ENCODE data around the gene DNA2. TPM values are rescaled to one million over a fixed set of nuclear protein-coding genes. Genes with fewer than 3 reads are reported as not detected.

Gene DNA2
- total and polyA plus RNA-seq, 2 experiments from 2014 or later, result 3.4 to 8.1 TPM

DNA sequence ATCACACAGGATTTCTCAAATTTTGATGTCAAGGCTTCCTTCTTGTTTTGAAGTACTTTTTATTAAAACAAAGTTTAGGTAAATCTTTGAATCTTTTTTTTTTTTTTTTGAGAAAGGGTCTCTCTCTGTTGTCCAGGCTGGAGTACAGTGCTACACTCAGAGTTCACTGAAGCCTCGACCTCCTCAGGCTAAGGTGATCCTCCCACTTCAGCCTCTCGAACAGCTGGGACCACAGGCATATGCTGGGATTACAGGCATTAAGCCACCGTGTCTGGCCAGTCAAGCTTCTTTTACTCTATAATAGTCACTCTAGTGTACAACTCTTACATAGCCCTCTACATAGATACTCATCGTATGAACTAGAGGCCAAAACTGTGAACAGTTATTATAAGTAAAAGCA lies 68.1 kb downstream of the DNA2 start:
- TF ChIP-seq, protein P1, sequence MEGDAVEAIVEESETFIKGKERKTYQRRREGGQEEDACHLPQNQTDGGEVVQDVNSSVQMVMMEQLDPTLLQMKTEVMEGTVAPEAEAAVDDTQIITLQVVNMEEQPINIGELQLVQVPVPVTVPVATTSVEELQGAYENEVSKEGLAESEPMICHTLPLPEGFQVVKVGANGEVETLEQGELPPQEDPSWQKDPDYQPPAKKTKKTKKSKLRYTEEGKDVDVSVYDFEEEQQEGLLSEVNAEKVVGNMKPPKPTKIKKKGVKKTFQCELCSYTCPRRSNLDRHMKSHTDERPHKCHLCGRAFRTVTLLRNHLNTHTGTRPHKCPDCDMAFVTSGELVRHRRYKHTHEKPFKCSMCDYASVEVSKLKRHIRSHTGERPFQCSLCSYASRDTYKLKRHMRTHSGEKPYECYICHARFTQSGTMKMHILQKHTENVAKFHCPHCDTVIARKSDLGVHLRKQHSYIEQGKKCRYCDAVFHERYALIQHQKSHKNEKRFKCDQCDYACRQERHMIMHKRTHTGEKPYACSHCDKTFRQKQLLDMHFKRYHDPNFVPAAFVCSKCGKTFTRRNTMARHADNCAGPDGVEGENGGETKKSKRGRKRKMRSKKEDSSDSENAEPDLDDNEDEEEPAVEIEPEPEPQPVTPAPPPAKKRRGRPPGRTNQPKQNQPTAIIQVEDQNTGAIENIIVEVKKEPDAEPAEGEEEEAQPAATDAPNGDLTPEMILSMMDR (IDR thresholded peaks at IDR 0.05; ENCODE audit: low read depth, low read length), result no peak
- H3K36me3 ChIP-seq, result peaks cover 12% of the 10 kb centered on the region

DNA sequence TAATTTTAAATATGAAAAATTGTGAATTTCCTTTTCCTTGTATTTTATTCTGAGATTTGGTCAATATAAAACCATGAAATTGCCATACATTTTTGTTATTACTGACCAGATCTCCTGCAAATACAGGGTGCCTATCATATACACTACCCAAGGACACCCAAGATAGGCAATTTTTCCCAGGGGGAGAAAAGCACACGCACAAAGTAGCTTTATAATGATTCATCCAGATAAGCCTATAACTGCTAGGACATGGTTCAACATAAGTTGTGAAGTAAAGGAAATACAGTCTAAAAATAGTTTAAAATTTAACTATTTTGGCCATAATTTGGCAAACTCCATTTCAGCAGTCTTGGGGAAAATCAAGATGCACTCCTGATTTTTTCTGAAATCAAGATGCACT lies 69.5 kb downstream of the DNA2 start:
- DNase-seq (ENCODE audit: low read depth in 1 of 2, low spot score in 1 of 2), result peak in 1 of 2 donors; percentile 66
- TF ChIP-seq, protein P1 (IDR thresholded peaks at IDR 0.05; ENCODE audit: low read depth, low read length), result no peak

More for the DNA sequence above, 68.1 kb downstream of the DNA2 start:
- no peak overlapping the region for H3K27ac ChIP-seq
- H3K9me3 ChIP-seq (ENCODE audit: low read depth), result no peaks in the 10 kb centered on the region
- H3K4me3 ChIP-seq, result no peak overlapping the region
- DNase-seq (ENCODE audit: low read depth in 1 of 2, low spot score in 1 of 2), result no peak
- H3K27me3 ChIP-seq, result no peaks in the 10 kb centered on the region
- H3K4me1 ChIP-seq (ENCODE audit: low read depth), result peaks cover 7% of the 10 kb centered on the region

DNA sequence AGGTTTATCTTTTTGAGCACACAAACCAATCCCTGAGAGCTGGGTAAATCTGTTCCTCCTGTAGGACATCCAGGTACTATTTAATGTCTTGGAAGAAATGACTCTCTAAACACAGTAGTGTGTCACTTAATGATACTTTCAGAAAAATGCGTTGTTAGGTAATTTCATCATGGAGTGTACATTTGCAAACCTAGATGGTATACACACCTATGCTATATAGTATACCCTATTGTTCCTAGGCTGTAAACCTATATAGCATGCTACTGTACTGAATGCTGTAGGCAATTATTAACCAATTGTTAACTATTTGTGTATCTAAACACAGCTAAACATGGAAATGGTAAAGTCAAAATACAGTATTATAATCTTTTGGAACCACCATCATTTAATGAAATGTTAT lies 74.8 kb downstream of the DNA2 start:
- no peak for DNase-seq (ENCODE audit: low read depth in 1 of 2, low spot score in 1 of 2)
- TF ChIP-seq, protein P1 (IDR thresholded peaks at IDR 0.05; ENCODE audit: low read depth, low read length), result no peak
- Histone ChIP-seq H3K27ac (no peak overlapping the region), H3K4me3 (no peak overlapping the region), H3K36me3 (peaks cover 49% of the 10 kb centered on the region), H3K27me3 (no peaks in the 10 kb centered on the region), H3K9me3 (ENCODE audit: low read depth) (no peaks in the 10 kb centered on the region), H3K4me1 (ENCODE audit: low read depth) (no peaks in the 10 kb centered on the region)

More for the DNA sequence above, 69.5 kb downstream of the DNA2 start:
- peaks cover 7% of the 10 kb centered on the region for H3K4me1 ChIP-seq (ENCODE audit: low read depth)
- H3K27ac ChIP-seq, result no peak overlapping the region
- no peaks in the 10 kb centered on the region for H3K9me3 ChIP-seq (ENCODE audit: low read depth)
- H3K36me3 ChIP-seq, result peaks cover 20% of the 10 kb centered on the region
- no peaks in the 10 kb centered on the region for H3K27me3 ChIP-seq
- no peak overlapping the region for H3K4me3 ChIP-seq

DNA sequence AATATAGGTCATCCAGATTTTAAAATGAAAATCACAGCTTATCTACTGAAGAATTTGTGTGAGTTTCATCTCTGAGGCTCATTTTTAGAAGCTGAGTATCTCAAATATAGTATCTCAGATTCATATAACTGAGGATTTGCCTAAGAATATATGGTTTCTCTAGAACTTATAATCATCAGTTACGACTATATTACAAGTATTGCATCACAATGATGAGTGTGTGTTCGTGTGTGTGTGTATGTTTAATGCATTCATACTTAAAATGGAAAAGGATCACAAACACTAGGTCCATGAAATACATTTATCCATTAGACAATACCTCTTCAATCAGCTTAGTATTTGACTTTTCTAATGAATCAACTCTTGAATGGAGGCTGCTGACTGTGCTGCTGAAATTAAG lies 86.0 kb downstream of the DNA2 start:
- no peaks in the 10 kb centered on the region for H3K4me1 ChIP-seq (ENCODE audit: low read depth)
- no peaks in the 10 kb centered on the region for H3K27me3 ChIP-seq
- no peaks in the 10 kb centered on the region for H3K9me3 ChIP-seq (ENCODE audit: low read depth)
- no peak for DNase-seq (ENCODE audit: low read depth in 1 of 2, low spot score in 1 of 2)
- H3K27ac ChIP-seq, result no peak overlapping the region
- H3K36me3 ChIP-seq, result peaks cover 47% of the 10 kb centered on the region
- TF ChIP-seq, protein P1 (IDR thresholded peaks at IDR 0.05; ENCODE audit: low read depth, low read length), result no peak
- H3K4me3 ChIP-seq, result no peak overlapping the region

DNA sequence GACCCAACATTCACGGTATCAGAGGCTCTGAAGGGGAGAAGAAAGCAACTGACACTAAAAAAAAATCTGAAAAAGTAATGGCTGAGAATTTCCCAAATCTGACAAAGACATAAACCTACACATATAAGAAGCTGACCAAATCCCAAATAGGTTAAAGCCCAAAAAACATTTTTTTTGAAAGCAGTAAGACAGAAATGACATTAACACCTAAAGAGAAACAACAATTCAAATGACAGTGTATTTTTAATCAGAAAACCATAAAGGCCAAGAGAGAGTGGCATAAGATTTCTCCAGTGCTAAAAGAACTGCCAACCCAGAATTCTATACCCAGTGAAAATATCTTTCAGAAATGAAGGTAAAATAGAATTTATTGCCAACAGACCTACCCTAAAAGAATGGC lies 100.2 kb downstream of the DNA2 start:
- DNase-seq (ENCODE audit: low read depth in 1 of 2, low spot score in 1 of 2), result no peak
- H3K4me3 ChIP-seq, result no peak overlapping the region
- H3K36me3 ChIP-seq, result peaks cover 20% of the 10 kb centered on the region
- no peak overlapping the region for H3K27ac ChIP-seq
- no peaks in the 10 kb centered on the region for H3K4me1 ChIP-seq (ENCODE audit: low read depth)
- TF ChIP-seq, protein P1 (IDR thresholded peaks at IDR 0.05; ENCODE audit: low read depth, low read length), result no peak
- no peaks in the 10 kb centered on the region for H3K27me3 ChIP-seq
- no peaks in the 10 kb centered on the region for H3K9me3 ChIP-seq (ENCODE audit: low read depth)

DNA sequence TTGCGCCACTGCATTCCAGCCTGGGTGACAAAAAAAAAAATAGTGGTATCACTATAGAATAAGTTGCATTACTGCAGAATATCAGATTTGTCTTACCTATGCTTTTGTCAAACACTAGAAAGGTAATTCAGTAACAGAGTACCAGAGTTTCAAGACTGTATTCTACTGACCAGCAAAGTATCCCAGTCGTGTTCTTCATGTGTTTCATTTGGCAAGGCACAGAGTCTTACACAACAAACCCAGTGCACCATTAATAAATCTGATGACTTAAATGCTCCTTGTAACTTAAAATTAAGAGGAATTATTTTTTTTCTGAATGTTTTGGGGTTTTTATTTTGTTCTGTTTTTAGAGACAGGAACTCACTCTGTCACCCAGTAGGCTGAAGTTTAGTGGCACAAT lies 104.7 kb downstream of the DNA2 start:
- Histone ChIP-seq H3K4me1 (ENCODE audit: low read depth) (no peaks in the 10 kb centered on the region), H3K27me3 (no peaks in the 10 kb centered on the region), H3K36me3 (peaks cover 27% of the 10 kb centered on the region), H3K27ac (no peak overlapping the region), H3K4me3 (no peak overlapping the region), H3K9me3 (ENCODE audit: low read depth) (no peaks in the 10 kb centered on the region)
- TF ChIP-seq, protein P1 (IDR thresholded peaks at IDR 0.05; ENCODE audit: low read depth, low read length), result no peak
- peak in 1 of 2 donors; percentile 21 for DNase-seq (ENCODE audit: low read depth in 1 of 2, low spot score in 1 of 2)
